Testis (tissue), 2 donors: ENCODE measurements around the gene ANKRD63.

Experiments used
- POLR2A ChIP-seq: fragments of 450-650 bp; IDR thresholded peaks from one replicate; pipeline ENCODE4 v1.6.1; 2017; ENCODE audit warnings: antibody characterized with exemption, mild to moderate bottlenecking, moderate library complexity
- TF ChIP-seq, protein P1 (sequence below), 3 experiments: fragments of 450-650 bp in 2 of 3; fragments of 200-600 bp in 1 of 3; sonication (generic) in 1 of 3; IDR thresholded peaks; one replicate each; pipeline ENCODE4 v1.5.1; 2016 to 2019; ENCODE audit warnings: antibody characterized with exemption in 3 of 3, mild to moderate bottlenecking in 2 of 3, moderate library complexity in 1 of 3

DNA sequence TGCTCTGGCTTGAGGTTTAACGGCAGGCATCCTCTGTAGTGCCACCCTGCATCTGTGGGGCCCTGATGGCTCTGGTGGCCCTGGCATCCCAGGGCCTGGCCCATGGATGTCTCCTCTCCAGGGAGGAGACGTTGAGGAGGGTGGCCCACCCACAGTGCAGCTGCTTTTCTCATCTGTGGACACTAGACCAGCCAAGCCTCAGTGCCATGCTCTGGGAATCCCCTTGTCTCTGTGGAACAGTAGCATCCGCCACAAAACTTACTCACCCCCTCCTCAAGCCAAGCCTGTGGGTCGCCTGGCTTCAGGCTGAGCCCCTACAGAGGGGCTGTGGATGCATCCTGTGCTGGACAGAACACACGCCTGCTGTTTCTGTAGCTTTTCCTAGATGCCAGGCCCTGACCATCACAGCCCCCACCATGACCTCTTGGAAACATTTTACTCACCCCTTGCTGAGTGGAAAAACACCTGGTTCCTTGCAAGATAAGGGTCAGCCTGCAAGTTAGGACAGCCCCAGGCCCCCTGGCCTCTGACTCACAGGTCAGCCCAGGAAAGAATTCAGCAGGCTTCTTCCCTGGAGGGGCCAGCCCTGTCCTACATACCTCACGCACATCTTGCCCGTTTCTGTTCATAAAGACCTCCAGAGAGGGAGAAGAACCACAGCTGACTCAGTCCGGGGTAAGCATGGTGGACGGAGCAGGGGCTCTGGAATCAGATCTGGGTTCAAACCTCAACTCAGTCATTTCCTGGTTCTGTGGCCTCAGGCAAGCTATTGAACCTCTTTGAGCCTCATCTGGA, 25.0 kb downstream of the ANKRD63 start:
- TF ChIP-seq, protein P1, sequence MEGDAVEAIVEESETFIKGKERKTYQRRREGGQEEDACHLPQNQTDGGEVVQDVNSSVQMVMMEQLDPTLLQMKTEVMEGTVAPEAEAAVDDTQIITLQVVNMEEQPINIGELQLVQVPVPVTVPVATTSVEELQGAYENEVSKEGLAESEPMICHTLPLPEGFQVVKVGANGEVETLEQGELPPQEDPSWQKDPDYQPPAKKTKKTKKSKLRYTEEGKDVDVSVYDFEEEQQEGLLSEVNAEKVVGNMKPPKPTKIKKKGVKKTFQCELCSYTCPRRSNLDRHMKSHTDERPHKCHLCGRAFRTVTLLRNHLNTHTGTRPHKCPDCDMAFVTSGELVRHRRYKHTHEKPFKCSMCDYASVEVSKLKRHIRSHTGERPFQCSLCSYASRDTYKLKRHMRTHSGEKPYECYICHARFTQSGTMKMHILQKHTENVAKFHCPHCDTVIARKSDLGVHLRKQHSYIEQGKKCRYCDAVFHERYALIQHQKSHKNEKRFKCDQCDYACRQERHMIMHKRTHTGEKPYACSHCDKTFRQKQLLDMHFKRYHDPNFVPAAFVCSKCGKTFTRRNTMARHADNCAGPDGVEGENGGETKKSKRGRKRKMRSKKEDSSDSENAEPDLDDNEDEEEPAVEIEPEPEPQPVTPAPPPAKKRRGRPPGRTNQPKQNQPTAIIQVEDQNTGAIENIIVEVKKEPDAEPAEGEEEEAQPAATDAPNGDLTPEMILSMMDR (IDR thresholded peaks at IDR 0.05) = no peak
- no peak for TF ChIP-seq POLR2A
